Activated CD4-positive, alpha-beta T cell treated with anti-CD3 and anti-CD28 coated beads for 4 hours (primary cell): ENCODE data around the gene OTUB2.
"Not testable (repeated sequence)": the region's sequence is repeated elsewhere in the genome, so short reads cannot be mapped to it uniquely, and the experiment has no call there.

ENCODE experiments used
- DNase-seq, 2 donors: peaks; one replicate each; pipeline ENCODE4 v3.0.0-alpha.2; 2020

The OTUB2 gene

GRCh38 chr14:94062344-94062940, 36.3 kb downstream of the OTUB2 start:
- DNase-seq, result no peak

- no peak for DNase-seq
Measured at GRCh38 chr14:94066089-94066676, 40.0 kb downstream of the OTUB2 start.

- not testable (repeated sequence) for DNase-seq
Measured at GRCh38 chr14:94072076-94072475, 45.9 kb downstream of the OTUB2 start.

GRCh38 chr14:94074534-94074933, 48.4 kb downstream of the OTUB2 start:
- no peak for DNase-seq

- no peak for DNase-seq
Measured at GRCh38 chr14:94075008-94075407, 48.9 kb downstream of the OTUB2 start.

GRCh38 chr14:94077111-94077821, 51.1 kb downstream of the OTUB2 start:
- no peak for DNase-seq

GRCh38 chr14:94077823-94078222, 51.7 kb downstream of the OTUB2 start:
- DNase-seq, result no peak

GRCh38 chr14:94079891-94080620, 53.9 kb downstream of the OTUB2 start:
- DNase-seq, result peak in 1 of 2 donors; percentile 11

GRCh38 chr14:94080621-94081385, 54.7 kb downstream of the OTUB2 start, which contains the start of the genes DDX24 and IFI27L1:
Gene DDX24, minus strand, starts transcription at chr14:94081202. Its CDS starts 1,460 bp downstream, at chr14:94079742.
Gene IFI27L1, plus strand, starts transcription at chr14:94081310. Its CDS starts 15,628 bp downstream, at chr14:94096938.
- DNase-seq, result peak; percentile 95 to 96

- DNase-seq, result no peak
Measured at GRCh38 chr14:94081386-94081820, 55.3 kb downstream of the OTUB2 start.

GRCh38 chr14:94087891-94088290, 61.8 kb downstream of the OTUB2 start:
- DNase-seq, result no peak

- no peak for DNase-seq
Measured at GRCh38 chr14:94088516-94088915, 62.4 kb downstream of the OTUB2 start.

- DNase-seq, result no peak
Measured at GRCh38 chr14:94089479-94089878, 63.3 kb downstream of the OTUB2 start.

GRCh38 chr14:94093418-94093817, 67.3 kb downstream of the OTUB2 start:
- DNase-seq, result no peak

GRCh38 chr14:94097091-94097490, 71.0 kb downstream of the OTUB2 start:
- DNase-seq, result no peak
